ENCODE measurements around the gene NLRP1. TPM values are rescaled to one million over a fixed set of nuclear protein-coding genes. Genes with fewer than 3 reads are reported as not detected.
A peak's percentile ranks its signal among the peaks of the same experiment; 100 is the strongest.

NLRP1 gene
- total RNA-seq, 2 donors from 2014 or later: 18.1 to 19.6 TPM

DNA sequence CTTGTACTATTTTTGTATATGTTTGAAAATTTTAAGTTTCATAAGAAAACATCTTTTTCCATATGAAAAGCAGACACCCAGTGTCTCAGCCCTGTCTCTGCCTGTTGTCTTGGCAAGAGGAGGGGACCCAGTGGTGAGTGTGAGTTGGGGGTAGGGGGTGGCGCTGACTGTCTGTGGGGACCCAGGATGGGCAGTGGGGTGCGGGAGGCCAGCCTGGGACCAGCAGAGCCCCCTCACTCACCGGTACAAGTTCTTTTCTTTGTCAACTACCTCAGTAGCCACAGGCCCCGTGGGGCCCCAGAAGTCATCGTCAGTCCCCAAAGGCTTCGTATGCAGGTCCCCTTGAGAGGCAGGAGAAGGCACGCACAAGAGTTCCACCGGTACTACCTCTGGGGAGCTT is 51.7 kb downstream of the NLRP1 start:
- DNase-seq (ENCODE audit: low spot score): no peak
- intact Hi-C loops (cut with DNase I): loop anchor here in 1 of 2 donors (10.0 kb wide), 1 partner anchor 362 kb away; no protein-coding TSS in a partner anchor

GRCh38 chr17:5531085-5531418 is 53.3 kb downstream of the NLRP1 start:
- intact Hi-C loops (cut with DNase I): loop anchor here in 1 of 2 donors (10.0 kb wide), 1 partner anchor 364 kb away; no protein-coding TSS in a partner anchor
- DNase-seq (ENCODE audit: low spot score): no peak

GRCh38 chr17:5530265-5531084 is 53.8 kb downstream of the NLRP1 start:
- intact Hi-C loops (cut with DNase I): loop anchor here in 1 of 2 donors (10.0 kb wide), 1 partner anchor 364 kb away; no protein-coding TSS in a partner anchor
- DNase-seq (ENCODE audit: low spot score): no peak

GRCh38 chr17:5527601-5528250 is 56.6 kb downstream of the NLRP1 start:
- no peak for DNase-seq (ENCODE audit: low spot score)
- intact Hi-C loops (cut with DNase I): no loop called here

DNA sequence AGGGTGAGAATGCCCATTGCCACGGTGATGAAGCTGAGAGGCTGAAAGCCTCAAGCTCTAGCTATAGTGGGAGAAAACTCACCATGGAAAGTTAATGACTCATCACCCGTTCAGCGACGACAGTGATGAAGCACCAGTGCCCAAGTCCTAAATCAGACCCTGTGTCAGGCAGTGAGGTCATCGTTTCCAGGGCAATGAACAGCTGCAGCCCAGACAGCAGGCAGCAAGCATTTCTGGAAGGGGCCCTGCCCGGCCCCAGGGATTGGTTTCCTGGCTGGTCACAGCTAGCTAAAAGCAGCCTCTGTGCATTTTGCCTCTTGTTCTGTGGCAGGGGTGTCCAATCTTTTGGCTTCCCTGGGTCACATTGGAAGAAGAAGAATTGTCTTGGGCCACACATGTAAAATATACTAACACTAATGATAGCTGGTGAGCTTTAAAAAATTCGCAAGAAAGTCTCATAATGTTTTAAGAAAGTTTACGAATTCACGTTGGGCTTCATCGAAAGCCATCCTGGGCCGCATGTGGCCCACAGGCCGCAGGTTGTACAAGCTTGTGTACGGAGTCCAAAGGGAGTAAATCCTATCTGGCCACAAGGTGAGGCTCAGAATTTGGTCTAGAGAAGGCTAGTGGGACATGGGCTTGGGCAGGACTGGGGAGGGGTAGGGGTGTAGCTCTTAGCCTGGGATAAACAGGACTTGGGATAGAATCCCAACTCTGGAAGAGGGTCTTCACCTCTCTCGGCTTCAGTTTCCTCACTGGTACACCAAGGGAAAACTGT is 57.3 kb downstream of the NLRP1 start:
- DNase-seq (ENCODE audit: low spot score): peak; percentile 86
- intact Hi-C loops (cut with DNase I): no loop called here

DNA sequence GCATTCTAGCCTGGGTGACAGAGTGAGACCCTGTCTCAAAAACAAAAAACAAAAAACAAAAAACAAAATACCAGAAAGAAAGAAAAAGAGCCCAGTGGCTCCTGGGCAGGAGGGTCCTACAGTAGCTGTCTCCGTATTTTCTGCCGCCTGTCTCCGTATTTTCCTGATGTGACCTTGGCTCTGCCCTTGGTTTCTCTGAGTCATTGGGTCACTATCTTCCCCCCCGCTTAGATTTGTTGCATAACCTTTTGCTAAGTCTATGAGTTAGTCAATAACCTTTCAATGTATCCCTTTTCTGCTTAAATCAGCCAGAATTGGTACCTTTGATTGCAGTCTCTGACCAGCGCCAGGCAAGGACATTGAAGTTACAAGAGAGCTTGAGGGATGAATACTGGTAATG is 61.1 kb downstream of the NLRP1 start:
- intact Hi-C loops (cut with DNase I): no loop called here
- peak; percentile 5 for DNase-seq (ENCODE audit: low spot score)

GRCh38 chr17:5522476-5522875 is 61.8 kb downstream of the NLRP1 start:
- intact Hi-C loops (cut with DNase I): no loop called here
- DNase-seq (ENCODE audit: low spot score): peak; percentile 38

DNA sequence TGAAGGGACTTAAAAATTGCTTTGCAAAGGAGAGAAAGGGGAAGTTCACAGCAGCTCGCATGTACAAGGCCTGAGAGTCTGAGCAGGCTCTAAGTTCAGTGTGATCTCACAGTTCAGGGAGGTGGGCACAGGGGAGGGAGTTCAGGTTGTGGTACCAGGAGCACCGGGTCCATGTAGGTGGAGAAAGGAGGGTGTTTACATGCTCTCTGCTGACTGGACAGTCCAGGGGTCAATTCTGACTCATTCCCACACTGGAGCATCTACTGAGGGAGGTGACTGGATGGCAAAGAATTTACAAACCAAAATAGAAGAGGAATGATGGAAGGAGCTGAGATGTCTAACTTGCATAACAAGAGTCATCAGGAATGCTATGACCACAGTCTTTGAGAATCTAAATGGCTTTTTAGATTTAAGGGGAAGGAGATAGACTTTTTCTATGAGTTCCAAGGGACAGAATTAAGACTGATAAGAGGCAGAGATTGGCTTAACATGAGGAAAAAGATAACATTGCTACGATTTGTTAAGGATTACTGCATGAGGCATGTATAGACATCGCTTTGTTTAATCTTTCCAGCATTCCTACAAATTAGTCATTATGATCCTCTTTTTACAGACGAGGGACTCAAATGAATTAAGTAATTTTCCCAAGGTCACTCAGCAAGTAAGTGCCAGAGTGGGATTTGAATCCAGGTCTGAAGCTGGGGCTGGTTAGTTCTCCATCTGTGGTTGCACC is 68.1 kb downstream of the NLRP1 start:
- intact Hi-C loops (cut with DNase I): no loop called here
- peak; percentile 23 for DNase-seq (ENCODE audit: low spot score)

DNA sequence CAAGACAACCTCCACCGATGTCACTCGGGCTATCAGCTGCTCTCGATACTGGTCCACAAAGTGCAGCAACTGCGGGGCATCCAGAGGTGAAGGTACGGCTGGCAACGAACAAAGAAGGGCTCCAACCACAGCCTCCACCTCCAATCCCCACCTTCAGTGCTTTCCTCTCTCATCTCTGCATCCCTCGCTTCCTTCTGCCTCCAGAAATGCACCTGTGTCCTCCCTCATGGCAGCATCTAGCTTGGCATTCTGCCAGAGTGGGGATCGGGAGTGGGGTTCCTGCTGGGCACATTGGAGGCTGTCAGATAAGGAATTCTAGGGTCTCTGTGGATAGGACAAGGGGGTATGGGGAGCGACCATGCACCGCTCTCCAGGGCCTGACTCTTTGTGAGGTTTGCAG is 69.3 kb downstream of the NLRP1 start:
- DNase-seq (ENCODE audit: low spot score): no peak
- intact Hi-C loops (cut with DNase I): no loop called here

- no peak for DNase-seq (ENCODE audit: low spot score)
Observed at GRCh38 chr17:5513628-5514027, 70.7 kb downstream of the NLRP1 start.

DNA sequence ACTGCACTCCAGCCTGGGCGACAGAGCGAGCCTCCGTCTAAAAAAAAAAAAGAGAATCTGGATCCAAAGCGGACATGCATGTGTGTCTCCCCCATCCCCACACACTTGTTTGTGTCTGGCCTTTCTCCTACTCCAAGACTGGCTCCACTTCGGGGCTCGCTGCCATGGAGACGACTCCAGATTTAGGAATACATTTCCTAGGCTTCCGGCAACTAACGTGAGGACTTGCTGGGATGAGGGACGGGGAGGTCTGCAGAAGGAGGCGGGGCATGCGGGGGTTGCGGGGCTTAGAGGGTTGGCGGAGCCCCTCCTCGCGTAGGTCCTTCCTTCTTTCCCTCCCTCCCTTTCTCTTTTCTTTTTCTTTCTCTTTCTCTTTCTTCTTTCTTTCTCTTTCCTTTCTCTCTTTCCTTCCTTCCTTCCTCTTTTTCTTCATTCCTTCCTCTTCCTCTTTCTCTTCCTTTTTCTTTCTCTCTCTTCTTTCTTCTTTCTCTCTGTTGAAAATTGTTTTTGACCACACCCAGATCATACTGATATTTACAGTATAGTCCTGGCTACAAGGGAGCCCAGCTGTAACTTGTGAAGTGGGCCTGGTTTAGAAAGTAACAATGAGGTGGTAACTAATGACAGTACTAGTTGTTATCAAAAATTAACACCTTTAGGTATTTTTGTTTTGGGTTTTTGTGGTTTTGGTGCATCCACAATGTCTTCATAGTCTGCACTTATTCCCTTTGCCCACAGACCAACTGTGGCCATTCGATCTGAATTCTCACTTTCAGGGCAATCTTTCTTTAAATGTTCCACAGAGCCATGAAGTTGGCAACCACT is 72.7 kb downstream of the NLRP1 start:
- intact Hi-C loops (cut with DNase I): no loop called here
- DNase-seq (ENCODE audit: low spot score): no peak

More at GRCh38 chr17:5513628-5514027, 70.7 kb downstream of the NLRP1 start:
- intact Hi-C loops (cut with DNase I): no loop called here

- DNase-seq (ENCODE audit: low spot score): no peak
- intact Hi-C loops (cut with DNase I): no loop called here
Observed at GRCh38 chr17:5510771-5511170, 73.5 kb downstream of the NLRP1 start.

DNA sequence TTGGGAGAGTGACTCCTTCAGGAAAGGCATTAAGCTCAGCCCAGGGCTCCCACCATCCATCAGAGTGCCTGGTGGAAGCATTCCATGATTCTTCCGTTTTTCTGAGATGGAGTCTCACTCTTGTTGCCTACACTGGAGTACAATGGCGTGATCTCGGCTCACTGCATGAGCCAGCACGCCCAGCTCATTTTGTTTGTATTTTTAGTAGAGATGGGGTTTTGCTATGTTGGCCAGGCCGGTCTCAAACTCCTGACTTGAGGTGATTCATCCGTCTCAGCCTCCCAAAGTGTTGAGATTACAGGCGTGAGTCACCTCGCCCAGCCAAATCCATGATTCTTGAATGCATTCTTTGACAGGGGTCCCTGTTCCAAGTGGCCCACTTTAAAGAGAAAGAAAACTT is 74.8 kb downstream of the NLRP1 start:
- intact Hi-C loops (cut with DNase I): no loop called here
- no peak for DNase-seq (ENCODE audit: low spot score)

GRCh38 chr17:5508810-5509209 is 75.5 kb downstream of the NLRP1 start:
- no peak for DNase-seq (ENCODE audit: low spot score)

GRCh38 chr17:5506307-5506706 is 78.0 kb downstream of the NLRP1 start:
- no peak for DNase-seq (ENCODE audit: low spot score)
- intact Hi-C loops (cut with DNase I): no loop called here

More at GRCh38 chr17:5508810-5509209, 75.5 kb downstream of the NLRP1 start:
- intact Hi-C loops (cut with DNase I): no loop called here

DNA sequence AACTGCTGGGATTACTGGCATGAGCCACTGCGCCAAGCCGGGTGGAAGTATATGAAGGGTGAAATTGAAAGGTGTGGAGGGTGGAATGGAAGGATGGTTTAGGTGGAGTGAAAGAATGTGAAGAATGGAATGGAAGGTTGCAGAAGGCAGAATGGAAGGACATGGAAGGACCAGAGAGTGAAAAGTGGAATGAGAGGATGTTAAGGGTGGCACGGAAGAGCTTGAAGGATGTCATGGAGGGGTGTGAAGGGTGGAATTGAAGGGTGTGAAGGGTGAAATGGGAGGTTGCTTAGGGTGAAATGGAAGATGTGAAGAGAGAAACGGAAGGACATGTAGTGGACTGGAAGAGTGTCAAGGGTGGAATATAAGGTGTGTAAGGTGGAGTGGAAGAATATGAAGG is 81.8 kb downstream of the NLRP1 start:
- DNase-seq (ENCODE audit: low spot score): no peak
- intact Hi-C loops (cut with DNase I): loop anchor here in 1 of 2 donors (5.0 kb wide), 1 partner anchor 870 kb away; no protein-coding TSS in a partner anchor

DNA sequence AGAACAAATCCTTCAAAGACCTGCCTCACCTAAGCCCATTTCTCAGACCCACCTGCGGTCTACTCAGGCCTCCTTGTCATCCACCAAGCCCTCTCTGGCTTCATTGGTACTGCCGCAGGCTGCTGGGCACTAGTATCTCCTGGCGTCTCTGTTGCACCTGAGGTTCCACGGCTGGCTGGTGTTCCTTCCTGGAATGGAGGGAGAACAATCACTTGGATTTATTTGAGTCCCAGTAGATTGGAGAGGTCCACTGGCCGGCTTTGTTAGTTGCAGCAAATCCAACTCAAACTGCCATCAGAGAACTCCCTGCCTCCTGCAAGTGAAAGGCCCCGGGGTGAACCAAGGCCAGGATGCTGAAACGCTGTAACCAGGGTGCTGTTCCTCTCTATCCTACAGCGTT is 82.6 kb downstream of the NLRP1 start:
- intact Hi-C loops (cut with DNase I): loop anchor here in 1 of 2 donors (5.0 kb wide), 1 partner anchor 871 kb away; no protein-coding TSS in a partner anchor
- DNase-seq (ENCODE audit: low spot score): peak; percentile 29

Measured in posterior vena cava (tissue), 2 donors.